Common myeloid progenitor, CD34-positive (primary cell): Measurements from ENCODE around the gene CRTC1.
"Not testable (repeated sequence)": the region's sequence is repeated elsewhere in the genome, so short reads cannot be mapped to it uniquely, and the experiment has no call there.

Experiments
- CTCF ChIA-PET: fragments of 350-600 bp; sonication (Branson Sonifier 250); formaldehyde crosslinking; loops from one replicate; lab custom pipeline; 2021; ENCODE audit warnings: antibody characterized with exemption; lab: Charles Lee
- POLR2A ChIA-PET: fragments of 350-600 bp; sonication (Branson Sonifier 250); formaldehyde crosslinking; loops from one replicate; lab custom pipeline; 2021; ENCODE audit warnings: antibody characterized with exemption; lab: Charles Lee
- DNase-seq, 3 donors: peaks; one replicate each; pipeline versions ENCODE4 v3.0.0 to v3.0.0-alpha.2; 2013
- H3K27ac ChIP-seq, 2 experiments: 1 replicate in 1 of 2; 2 replicates in 1 of 2; pipeline ENCODE4 v1.7.0; 2013; ENCODE audit warnings: inconsistent platforms in 2 of 2, low read length in 2 of 2, mild to moderate bottlenecking in 2 of 2, low read depth in 1 of 2, moderate library complexity in 1 of 2; ENCODE audit not compliant: severe bottlenecking in 2 of 2, insufficient read depth in 1 of 2, poor library complexity in 1 of 2
- H3K27me3 ChIP-seq, 5 experiments: replicated peaks in 2 of 5; 1 replicate in 3 of 5; 2 replicates in 2 of 5; pipeline versions ENCODE4 v1.6.1 to v1.7.0; 2013; ENCODE audit warnings: low read length in 4 of 5, mild to moderate bottlenecking in 2 of 5, moderate library complexity in 2 of 5, inconsistent platforms in 1 of 5; ENCODE audit not compliant: insufficient read depth in 5 of 5, control insufficient read depth in 4 of 5
- H3K36me3 ChIP-seq, 4 experiments: 1 replicate in 2 of 4; 2 replicates in 2 of 4; pipeline versions ENCODE4 v1.6.1 to v1.7.0; 2013; ENCODE audit warnings: low read length in 3 of 4, control low read depth in 1 of 4, mild to moderate bottlenecking in 1 of 4; ENCODE audit not compliant: control insufficient read depth in 4 of 4, insufficient read depth in 4 of 4
- H3K4me1 ChIP-seq, 4 experiments: 1 replicate in 3 of 4; 2 replicates in 1 of 4; pipeline versions ENCODE4 v1.6.1 to v1.7.1; 2013; ENCODE audit warnings: low read length in 3 of 4, mild to moderate bottlenecking in 3 of 4, control low read depth in 1 of 4, inconsistent platforms in 1 of 4, moderate library complexity in 1 of 4; ENCODE audit not compliant: control insufficient read depth in 4 of 4, insufficient read depth in 4 of 4; ENCODE audit errors: control extremely low read depth in 1 of 4
- H3K4me3 ChIP-seq, 7 experiments: 1 replicate in 4 of 7; 2 replicates in 3 of 7; pipeline versions ENCODE4 v1.5.1 to v1.7.0; 2013; ENCODE audit warnings: mild to moderate bottlenecking in 7 of 7, low read length in 6 of 7, moderate library complexity in 6 of 7, inconsistent platforms in 2 of 7, low read depth in 2 of 7, control low read depth in 1 of 7; ENCODE audit not compliant: insufficient read depth in 4 of 7, control insufficient read depth in 1 of 7; ENCODE audit errors: extremely low read depth in 1 of 7
- H3K9me3 ChIP-seq, 5 experiments: 1 replicate in 4 of 5; 2 replicates in 1 of 5; pipeline versions ENCODE4 v1.6.1 to v1.7.1; 2013; ENCODE audit warnings: low read length in 4 of 5, mild to moderate bottlenecking in 2 of 5, inconsistent platforms in 1 of 5, low read depth in 1 of 5, moderate library complexity in 1 of 5; ENCODE audit not compliant: control insufficient read depth in 4 of 5, insufficient read depth in 2 of 5; ENCODE audit errors: control extremely low read depth in 1 of 5
- WGBS: methylation state at CpG from one replicate; pipeline ENCODE4 v1.1.5; 2013; ENCODE audit not compliant: insufficient coverage; 5-methylcytosine and 5-hydroxymethylcytosine counted together

Gene CRTC1

DNA sequence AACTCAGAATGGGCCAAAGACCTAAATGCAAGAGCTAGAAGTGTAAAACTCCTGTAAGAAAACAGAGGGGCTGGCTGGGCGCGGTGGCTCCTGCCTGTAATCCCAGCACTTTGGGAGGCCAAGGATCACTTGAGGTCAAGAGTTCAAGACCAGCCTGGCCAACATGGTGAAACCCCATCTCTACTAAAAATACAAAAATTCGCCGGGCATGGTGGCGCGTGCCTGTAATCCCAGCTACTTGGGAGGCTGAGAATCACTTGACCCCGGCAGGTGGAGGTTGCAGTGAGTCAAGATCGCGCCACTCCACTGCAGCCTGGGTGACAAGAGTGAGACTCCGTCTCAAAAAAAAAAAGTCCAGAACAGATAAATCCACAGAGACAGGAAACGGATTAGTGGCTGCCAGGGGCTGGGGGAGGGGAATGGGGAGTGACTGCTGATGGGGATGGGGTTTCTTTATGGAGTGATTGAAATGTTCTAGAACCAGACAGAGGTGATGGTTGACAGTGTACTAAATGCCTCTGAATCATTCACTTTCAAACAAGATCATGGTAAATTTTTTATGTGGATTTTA is 50.4 kb downstream of the CRTC1 start:
- POLR2A ChIA-PET, H3K36me3 ChIP-seq, H3K27ac ChIP-seq, DNase-seq, H3K27me3 ChIP-seq, H3K4me3 ChIP-seq, CTCF ChIA-PET, H3K9me3 ChIP-seq: not testable (repeated sequence)
- 97% methylated on average over 10 of the region's 11 CpGs for WGBS
- H3K4me1 ChIP-seq = peaks cover 0 to 11% (median 7%) of the 10 kb centered on the region in 4 experiments

DNA sequence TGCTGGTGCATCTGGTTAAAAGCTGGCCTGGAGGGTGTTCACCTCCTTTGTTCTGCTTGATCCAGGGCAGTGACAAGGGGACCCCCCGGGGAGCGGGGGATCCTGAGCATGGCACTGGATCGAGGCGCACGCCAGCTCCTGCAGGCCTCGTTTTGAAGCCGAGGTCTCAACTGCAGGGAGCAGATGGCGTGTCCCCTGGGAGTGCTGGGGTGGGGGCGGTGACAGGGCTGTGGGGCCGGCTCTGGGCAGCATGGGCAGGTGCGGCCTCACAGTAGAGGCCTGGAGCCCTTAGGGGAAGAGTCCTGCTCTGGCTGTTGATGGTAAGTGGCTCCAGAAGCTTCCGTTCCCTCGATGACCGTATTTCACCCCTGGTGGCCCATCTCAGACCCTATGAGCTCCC is 51.8 kb downstream of the CRTC1 start:
- no peaks in the 10 kb centered on the region for H3K27me3 ChIP-seq
- no peak overlapping the region for H3K27ac ChIP-seq
- 97% methylated on average over 6 of the region's 14 CpGs for WGBS
- peaks cover 0 to 11% (median 7%) of the 10 kb centered on the region in 4 experiments for H3K4me1 ChIP-seq
- ChIA-PET CTCF (interaction anchor here (0.9 kb wide), 1 partner anchor 36 kb away, joined by 3 read pairs; no protein-coding TSS in a partner anchor), POLR2A (no interaction called here)
- no peaks in the 10 kb centered on the region for H3K9me3 ChIP-seq
- no peaks in the 10 kb centered on the region for H3K36me3 ChIP-seq
- H3K4me3 ChIP-seq = no peak overlapping the region
- no peak for DNase-seq

DNA sequence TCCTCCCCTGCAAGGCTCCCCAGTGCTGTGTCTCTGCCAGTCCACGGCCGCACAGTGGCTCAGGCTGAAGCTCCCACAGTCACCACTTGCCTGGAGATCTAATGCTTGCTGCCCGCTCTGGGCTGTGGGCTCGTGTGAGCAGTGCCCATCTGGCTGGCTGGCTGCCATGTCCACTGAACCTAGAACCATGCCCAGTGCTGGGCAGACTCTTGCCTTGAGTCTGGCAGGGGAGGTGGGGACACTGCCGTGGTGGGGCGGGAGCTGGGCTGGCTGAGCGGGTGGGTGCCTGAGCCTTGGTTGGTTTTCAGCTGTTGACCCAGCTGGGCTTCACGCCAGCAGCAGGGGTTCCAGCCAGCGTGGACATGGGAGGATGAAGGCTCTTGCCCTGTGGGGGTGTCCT is 52.3 kb downstream of the CRTC1 start:
- no peak for DNase-seq
- no peak overlapping the region for H3K4me3 ChIP-seq
- H3K27ac ChIP-seq = no peak overlapping the region
- CTCF ChIA-PET = no interaction called here
- H3K36me3 ChIP-seq = no peaks in the 10 kb centered on the region
- H3K4me1 ChIP-seq = peaks cover 0 to 11% (median 7%) of the 10 kb centered on the region in 4 experiments
- H3K27me3 ChIP-seq = no peaks in the 10 kb centered on the region
- WGBS = 94% methylated on average over 9 of the region's 9 CpGs
- POLR2A ChIA-PET = no interaction called here
- no peaks in the 10 kb centered on the region for H3K9me3 ChIP-seq

DNA sequence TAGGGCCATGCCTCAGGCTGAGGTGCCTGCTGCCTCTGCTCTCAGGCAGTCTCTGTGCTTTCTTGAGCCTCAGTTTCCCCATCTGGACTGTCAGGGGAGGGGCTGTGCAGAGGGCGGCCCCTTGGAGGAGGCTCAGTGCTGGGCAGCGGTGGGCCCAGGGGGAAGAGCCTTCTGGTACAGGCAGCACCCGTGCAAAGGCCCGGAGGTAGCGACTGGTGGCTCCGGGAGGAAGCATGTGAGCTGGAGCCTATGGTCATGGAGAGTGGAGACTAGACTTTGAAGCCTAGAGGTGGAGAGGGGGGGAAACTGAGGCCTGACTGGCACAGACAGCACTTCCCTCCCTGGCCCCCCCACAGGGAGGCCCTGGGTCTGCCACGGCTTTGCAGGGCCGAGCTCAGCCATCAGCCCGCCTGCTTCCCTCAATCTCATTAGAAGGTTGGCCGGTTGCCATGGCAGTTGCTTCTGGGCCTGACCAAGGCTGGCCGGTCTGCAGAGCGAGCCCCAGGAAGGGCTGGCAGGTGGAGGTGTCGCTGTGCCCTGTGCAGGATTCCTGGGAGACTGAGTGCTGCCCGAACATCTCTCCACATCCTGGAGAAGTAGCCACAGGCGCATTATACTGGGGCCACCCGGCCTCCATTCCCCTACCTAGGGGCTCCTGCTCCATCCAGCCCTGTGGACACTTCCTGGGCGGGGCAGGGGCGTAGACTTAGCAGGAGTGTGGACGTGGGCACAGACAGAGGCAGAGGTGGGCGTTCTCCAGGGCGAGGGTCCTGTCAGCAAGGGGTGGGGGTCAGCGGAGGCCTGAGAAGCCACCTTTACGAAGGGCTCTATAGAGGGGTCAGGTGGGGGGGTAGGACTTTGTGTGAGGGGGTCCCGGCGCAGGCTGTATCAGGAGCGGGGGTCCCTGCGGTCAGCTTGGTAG is 53.2 kb downstream of the CRTC1 start:
- POLR2A ChIA-PET = no interaction called here
- no peaks in the 10 kb centered on the region for H3K36me3 ChIP-seq
- H3K27ac ChIP-seq = no peak overlapping the region
- DNase-seq = no peak
- H3K4me1 ChIP-seq = peaks cover 0 to 3% (median 1%) of the 10 kb centered on the region in 4 experiments
- CTCF ChIA-PET = interaction anchor here (1.6 kb wide), 1 partner anchor 12 kb away, joined by 3 read pairs; no protein-coding TSS in a partner anchor
- H3K4me3 ChIP-seq = no peak overlapping the region
- no peaks in the 10 kb centered on the region for H3K27me3 ChIP-seq
- WGBS = 96% methylated on average over 17 of the region's 27 CpGs
- H3K9me3 ChIP-seq = no peaks in the 10 kb centered on the region

DNA sequence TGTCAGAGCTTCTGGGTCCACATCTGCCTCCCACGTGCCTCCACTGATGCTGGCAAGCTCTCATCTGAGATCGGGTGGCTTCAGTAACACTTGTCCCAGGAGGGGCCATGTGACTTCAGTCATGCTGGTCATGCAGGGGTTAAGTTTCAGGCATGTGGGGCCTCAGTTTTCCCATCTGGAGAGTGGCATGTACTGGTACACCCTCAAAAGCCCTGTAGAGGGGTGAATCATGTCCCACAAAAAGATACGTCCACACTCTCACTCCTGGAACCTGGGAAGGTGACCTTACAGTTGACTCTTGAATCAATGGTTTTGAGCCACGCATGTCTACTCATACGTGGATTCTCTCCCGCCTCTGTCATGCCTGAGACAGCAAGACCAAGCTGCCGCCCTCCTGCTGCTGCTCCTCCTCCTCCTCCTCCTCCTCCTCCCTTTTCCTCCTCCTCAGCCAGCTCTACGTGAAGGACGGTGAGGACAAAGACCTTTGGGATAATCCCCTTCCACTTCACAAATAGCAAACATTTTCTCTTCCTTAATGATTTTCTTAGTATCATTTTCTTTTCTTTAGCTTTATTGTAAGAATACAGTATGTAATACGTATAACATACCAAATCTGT is 54.0 kb downstream of the CRTC1 start:
- Histone ChIP-seq H3K27me3 (no peaks in the 10 kb centered on the region), H3K36me3 (no peaks in the 10 kb centered on the region), H3K4me3 (no peak overlapping the region), H3K4me1 (no peaks in the 10 kb centered on the region), H3K27ac (no peak overlapping the region), H3K9me3 (no peaks in the 10 kb centered on the region)
- no peak for DNase-seq
- CTCF ChIA-PET = interaction anchor here (1.6 kb wide), 1 partner anchor 13 kb away, joined by 3 read pairs; no protein-coding TSS in a partner anchor
- POLR2A ChIA-PET = no interaction called here
- 94% methylated on average over 9 of the region's 10 CpGs for WGBS

DNA sequence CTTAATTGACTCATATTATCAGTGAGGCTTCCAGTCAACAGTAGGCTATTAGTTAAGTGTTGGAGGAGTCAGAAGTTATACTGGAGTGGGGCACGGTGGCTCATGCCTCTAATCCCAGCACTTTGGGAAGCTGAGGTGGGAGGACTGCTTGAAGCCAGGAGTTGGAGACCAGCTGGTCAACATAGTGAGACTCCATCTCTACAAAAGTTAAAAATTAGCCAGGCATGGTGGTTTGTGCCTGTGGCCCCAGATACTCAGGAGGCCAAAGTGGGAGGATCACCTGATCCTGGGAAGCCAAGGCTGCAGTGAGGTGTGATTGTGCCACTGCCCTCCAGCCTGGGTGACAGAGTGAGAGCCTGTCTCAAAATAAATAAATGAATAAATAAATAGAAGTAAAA is 54.5 kb downstream of the CRTC1 start:
- POLR2A ChIA-PET = no interaction called here
- Histone ChIP-seq H3K27me3 (no peaks in the 10 kb centered on the region), H3K4me1 (no peaks in the 10 kb centered on the region), H3K36me3 (no peaks in the 10 kb centered on the region), H3K9me3 (no peaks in the 10 kb centered on the region), H3K4me3 (no peak overlapping the region), H3K27ac (no peak overlapping the region)
- WGBS = 100% methylated on average over 1 of the region's 1 CpG
- no peak for DNase-seq
- CTCF ChIA-PET = no interaction called here
